ENCODE measurements around the gene ITGB1BP1.

DNA sequence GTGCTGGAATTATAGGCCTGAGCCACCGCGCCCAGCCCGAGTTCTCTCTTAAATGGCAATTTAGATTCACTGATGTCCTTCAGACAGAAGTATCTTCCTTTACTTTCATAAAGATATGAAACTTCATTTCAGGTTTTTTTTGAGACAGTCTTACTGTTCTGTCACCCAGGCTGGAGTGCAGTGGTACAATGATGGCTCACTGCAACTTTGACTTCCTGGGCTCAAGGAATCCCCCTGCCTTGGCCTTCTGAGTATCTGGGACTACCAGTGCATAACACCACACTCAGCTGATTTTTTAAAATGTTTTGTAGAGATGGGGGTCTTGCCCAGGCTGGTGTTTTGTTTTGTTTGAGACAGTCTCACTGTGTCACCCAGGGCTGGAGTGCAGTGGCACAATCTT lies 13.2 kb downstream of the ITGB1BP1 start:
- TF ChIP-seq, protein P1, sequence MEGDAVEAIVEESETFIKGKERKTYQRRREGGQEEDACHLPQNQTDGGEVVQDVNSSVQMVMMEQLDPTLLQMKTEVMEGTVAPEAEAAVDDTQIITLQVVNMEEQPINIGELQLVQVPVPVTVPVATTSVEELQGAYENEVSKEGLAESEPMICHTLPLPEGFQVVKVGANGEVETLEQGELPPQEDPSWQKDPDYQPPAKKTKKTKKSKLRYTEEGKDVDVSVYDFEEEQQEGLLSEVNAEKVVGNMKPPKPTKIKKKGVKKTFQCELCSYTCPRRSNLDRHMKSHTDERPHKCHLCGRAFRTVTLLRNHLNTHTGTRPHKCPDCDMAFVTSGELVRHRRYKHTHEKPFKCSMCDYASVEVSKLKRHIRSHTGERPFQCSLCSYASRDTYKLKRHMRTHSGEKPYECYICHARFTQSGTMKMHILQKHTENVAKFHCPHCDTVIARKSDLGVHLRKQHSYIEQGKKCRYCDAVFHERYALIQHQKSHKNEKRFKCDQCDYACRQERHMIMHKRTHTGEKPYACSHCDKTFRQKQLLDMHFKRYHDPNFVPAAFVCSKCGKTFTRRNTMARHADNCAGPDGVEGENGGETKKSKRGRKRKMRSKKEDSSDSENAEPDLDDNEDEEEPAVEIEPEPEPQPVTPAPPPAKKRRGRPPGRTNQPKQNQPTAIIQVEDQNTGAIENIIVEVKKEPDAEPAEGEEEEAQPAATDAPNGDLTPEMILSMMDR (IDR thresholded peaks at IDR 0.05; ENCODE audit: low read depth, low read length) = no peak
- TF ChIP-seq POLR2A (IDR thresholded peaks at IDR 0.05; ENCODE audit: extremely low read depth, insufficient read length) = no peak
